ENCODE results near the gene BLVRB. TPM values are rescaled to one million over a fixed set of nuclear protein-coding genes. Genes with fewer than 3 reads are reported as not detected.
"Not testable (repeated sequence)": the region's sequence is repeated elsewhere in the genome, so short reads cannot be mapped to it uniquely, and the experiment has no call there.

Gene BLVRB
- total and polyA plus RNA-seq, 8 donors, result 54.3 to 561 (median 252) TPM

- Histone ChIP-seq H3K27me3 (peaks cover 0 to 13% (median 4%) of the 10 kb centered on the region in 3 donors), H3K9me3 (no peaks in the 10 kb centered on the region), H3K4me1 (peaks cover 36 to 58% (median 51%) of the 10 kb centered on the region in 4 donors), H3K4me3 (peak overlapping the region; percentile 60 to 83 (median 74)), H3K27ac (peak overlapping the region; percentile 93 to 99 (median 96)), H3K36me3 (peaks cover 0 to 5% (median 0%) of the 10 kb centered on the region in 4 donors)
- 12 to 21% (median 14%) methylated on average over 11 of the region's 11 CpGs for WGBS, 5 donors
- intact Hi-C loops (cut with DNase I; ENCODE audit: low total_unique reads), result no loop called here
- TF ChIP-seq, protein P1, sequence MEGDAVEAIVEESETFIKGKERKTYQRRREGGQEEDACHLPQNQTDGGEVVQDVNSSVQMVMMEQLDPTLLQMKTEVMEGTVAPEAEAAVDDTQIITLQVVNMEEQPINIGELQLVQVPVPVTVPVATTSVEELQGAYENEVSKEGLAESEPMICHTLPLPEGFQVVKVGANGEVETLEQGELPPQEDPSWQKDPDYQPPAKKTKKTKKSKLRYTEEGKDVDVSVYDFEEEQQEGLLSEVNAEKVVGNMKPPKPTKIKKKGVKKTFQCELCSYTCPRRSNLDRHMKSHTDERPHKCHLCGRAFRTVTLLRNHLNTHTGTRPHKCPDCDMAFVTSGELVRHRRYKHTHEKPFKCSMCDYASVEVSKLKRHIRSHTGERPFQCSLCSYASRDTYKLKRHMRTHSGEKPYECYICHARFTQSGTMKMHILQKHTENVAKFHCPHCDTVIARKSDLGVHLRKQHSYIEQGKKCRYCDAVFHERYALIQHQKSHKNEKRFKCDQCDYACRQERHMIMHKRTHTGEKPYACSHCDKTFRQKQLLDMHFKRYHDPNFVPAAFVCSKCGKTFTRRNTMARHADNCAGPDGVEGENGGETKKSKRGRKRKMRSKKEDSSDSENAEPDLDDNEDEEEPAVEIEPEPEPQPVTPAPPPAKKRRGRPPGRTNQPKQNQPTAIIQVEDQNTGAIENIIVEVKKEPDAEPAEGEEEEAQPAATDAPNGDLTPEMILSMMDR (IDR thresholded peaks at IDR 0.05), result peak in 5 of 7 experiments; percentile 85 to 96 (median 91)
- TF ChIP-seq EP300 (IDR thresholded peaks at IDR 0.05) (no peak), POLR2AphosphoS5 (IDR thresholded peaks at IDR 0.05) (peak in 2 of 3 donors; percentile 54 to 78), POLR2A (IDR thresholded peaks at IDR 0.05) (no peak)
- peak; percentile 92 to 95 for DNase-seq
Measured at GRCh38 chr19:40464059-40465024, 1.2 kb downstream of the BLVRB start.

DNA sequence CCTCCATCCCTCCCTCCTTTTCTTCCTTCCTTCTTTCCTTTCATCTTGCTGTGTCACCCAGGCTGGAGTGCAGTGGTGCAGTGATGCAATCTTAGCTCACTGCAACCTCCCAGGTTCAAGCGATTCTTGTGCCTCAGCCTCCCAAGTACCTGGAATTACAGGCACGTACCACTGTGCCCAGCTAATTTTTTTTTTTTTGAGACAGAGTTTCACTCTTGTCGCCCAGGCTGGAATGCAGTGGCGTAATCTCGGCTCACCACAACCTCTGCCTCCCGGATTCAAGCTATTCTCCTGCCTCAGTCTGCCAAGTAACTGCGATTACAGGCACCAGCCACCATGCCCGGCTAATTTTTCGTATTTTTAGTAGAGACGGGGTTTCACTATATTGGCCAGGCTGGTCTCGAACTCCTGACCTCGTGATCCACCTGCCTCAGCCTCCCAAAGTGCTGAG, 1.9 kb downstream of the BLVRB start:
- H3K9me3 ChIP-seq; intact Hi-C loops (cut with DNase I; ENCODE audit: low total_unique reads); H3K36me3 ChIP-seq: not testable (repeated sequence)
- DNase-seq, result peak in 1 of 2 donors; percentile 65
- Histone ChIP-seq H3K4me3 (peak overlapping the region; percentile 60 to 83 (median 74)), H3K4me1 (peaks cover 36 to 58% (median 51%) of the 10 kb centered on the region in 4 donors), H3K27ac (peak overlapping the region; percentile 93 to 99 (median 96)), H3K27me3 (peaks cover 0 to 13% (median 4%) of the 10 kb centered on the region in 3 donors)
- WGBS, 5 donors, result 31 to 57% (median 55%) methylated on average over 12 of the region's 12 CpGs

DNA sequence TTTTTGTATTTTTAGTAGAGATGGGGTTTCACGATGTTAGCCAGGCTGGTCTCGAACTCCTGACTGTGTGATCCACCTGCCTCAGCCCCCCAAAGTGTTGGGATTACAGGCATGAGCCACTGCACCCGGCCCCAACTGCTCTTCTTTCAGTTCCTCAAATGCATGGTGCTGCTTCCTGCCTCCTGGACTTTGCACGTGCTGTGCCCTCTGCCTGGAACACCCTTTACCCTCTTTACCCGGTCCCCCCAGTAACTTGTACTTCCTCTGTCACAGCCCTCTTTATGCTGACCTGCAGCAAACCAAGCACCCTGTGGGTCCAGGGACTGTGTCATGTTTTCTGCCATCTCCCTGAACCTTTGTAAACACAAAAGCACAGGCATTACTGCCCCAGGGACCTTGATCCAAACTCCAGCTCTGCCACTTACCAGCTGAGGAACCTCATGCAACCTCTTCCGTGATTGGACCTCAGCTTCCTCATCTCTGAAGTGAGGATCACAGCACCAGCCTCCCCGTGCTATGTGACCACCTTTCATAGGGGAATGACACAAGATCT, 3.8 kb downstream of the BLVRB start:
- Histone ChIP-seq H3K36me3 (peaks cover 9 to 27% (median 22%) of the 10 kb centered on the region in 4 donors), H3K4me1 (peaks cover 32 to 51% (median 44%) of the 10 kb centered on the region in 4 donors), H3K27me3 (peaks cover 0 to 5% (median 0%) of the 10 kb centered on the region in 3 donors), H3K9me3 (no peaks in the 10 kb centered on the region), H3K4me3 (no peak overlapping the region), H3K27ac (peak overlapping the region; percentile 5 to 50 (median 25))
- 59 to 73% (median 64%) methylated on average over 7 of the region's 7 CpGs for WGBS, 5 donors
- DNase-seq, result peak in 1 of 2 donors; percentile 32
- TF ChIP-seq POLR2AphosphoS5 (IDR thresholded peaks at IDR 0.05) (no peak), POLR2A (IDR thresholded peaks at IDR 0.05) (no peak), EP300 (IDR thresholded peaks at IDR 0.05) (no peak)
- TF ChIP-seq, protein P1 (IDR thresholded peaks at IDR 0.05), result no peak
- intact Hi-C loops (cut with DNase I; ENCODE audit: low total_unique reads), result no loop called here

- H3K27me3 ChIP-seq, result no peaks in the 10 kb centered on the region
Measured at GRCh38 chr19:40460185-40460584, 5.4 kb downstream of the BLVRB start.

More at GRCh38 chr19:40460185-40460584, 5.4 kb downstream of the BLVRB start:
- WGBS, 5 donors, result 84 to 99% (median 89%) methylated on average over 3 of the region's 3 CpGs
- Histone ChIP-seq H3K36me3 (peaks cover 9 to 40% (median 36%) of the 10 kb centered on the region in 4 donors), H3K4me3 (no peak overlapping the region), H3K4me1 (peaks cover 24 to 42% (median 32%) of the 10 kb centered on the region in 4 donors), H3K27ac (no peak overlapping the region), H3K9me3 (no peaks in the 10 kb centered on the region)
- no peak for DNase-seq
- TF ChIP-seq POLR2AphosphoS5 (IDR thresholded peaks at IDR 0.05), result no peak
- no peak for TF ChIP-seq POLR2A (IDR thresholded peaks at IDR 0.05)
- no peak for TF ChIP-seq EP300 (IDR thresholded peaks at IDR 0.05)
- TF ChIP-seq, protein P1 (IDR thresholded peaks at IDR 0.05), result no peak
- intact Hi-C loops (cut with DNase I; ENCODE audit: low total_unique reads), result no loop called here
